Caco-2 (cell line): ENCODE results near the gene EMILIN3. TPM values are rescaled to one million over a fixed set of nuclear protein-coding genes. Genes with fewer than 3 reads are reported as not detected.

Source experiments
- BruUV-seq: library from RNA; stranded (reverse); fragments of 400-500 nt; replicated peaks from 2 replicates; lab custom pipeline; 2021; lab: Mats Ljungman, UMichigan
- CTCF ChIA-PET: fragments of 300-600 bp; sonication (Branson Sonifier 250); formaldehyde crosslinking; loops from one replicate; lab custom pipeline; 2022; ENCODE audit warnings: antibody characterized with exemption; lab: Charles Lee
- POLR2A ChIA-PET: fragments of 300-600 bp; sonication (Branson Sonifier 250); formaldehyde crosslinking; loops from one replicate; lab custom pipeline; 2022; ENCODE audit warnings: antibody characterized with exemption; lab: Charles Lee
- DNase-seq, 2 experiments: peaks; one replicate each; pipeline versions ENCODE4 v3.0.0 to v3.0.0-alpha.2; 2020 to 2022
- H3K27me3 ChIP-seq: replicated peaks from 2 replicates; pipeline ENCODE4 v1.6.0; 2011; ENCODE audit warnings: low read length; ENCODE audit not compliant: control insufficient read depth, insufficient read depth
- H3K36me3 ChIP-seq: 2 replicates; pipeline ENCODE4 v1.5.1; 2011; ENCODE audit warnings: low read length; ENCODE audit not compliant: control insufficient read depth, insufficient read depth
- H3K4me1 ChIP-seq: fragments of 250-450 bp; sonication (Bioruptor Pico); 2 replicates; pipeline ENCODE4 v1.5.1; 2020; ENCODE audit warnings: mild to moderate bottlenecking
- H3K4me3 ChIP-seq: 2 replicates; pipeline ENCODE4 v1.5.1; 2011; ENCODE audit warnings: low read depth, mild to moderate bottlenecking, control low read depth, low read length
- H3K9me3 ChIP-seq: fragments of 250-450 bp; sonication (Bioruptor Pico); 2 replicates; pipeline ENCODE4 v1.5.1; 2020; ENCODE audit warnings: mild to moderate bottlenecking, moderate library complexity
- H3K27ac Mint-ChIP-seq: one replicate; pipeline ENCODE4 v1.8.0; 2022; ENCODE audit warnings: mixed read lengths; ENCODE audit not compliant: unreplicated experiment
- H3K27me3 Mint-ChIP-seq: one replicate; pipeline ENCODE4 v1.8.0; 2022; ENCODE audit warnings: mixed read lengths; ENCODE audit not compliant: insufficient read depth, unreplicated experiment
- H3K36me3 Mint-ChIP-seq: one replicate; pipeline ENCODE4 v1.8.0; 2022; ENCODE audit warnings: mild to moderate bottlenecking, mixed read lengths; ENCODE audit not compliant: insufficient read depth, unreplicated experiment
- H3K4me1 Mint-ChIP-seq: one replicate; pipeline ENCODE4 v1.8.0; 2022; ENCODE audit warnings: low read depth, mixed read lengths; ENCODE audit not compliant: unreplicated experiment
- H3K4me3 Mint-ChIP-seq: one replicate; pipeline ENCODE4 v1.8.0; 2022; ENCODE audit warnings: mild to moderate bottlenecking, moderate library complexity, mixed read lengths; ENCODE audit not compliant: unreplicated experiment
- H3K9me3 Mint-ChIP-seq: one replicate; pipeline ENCODE4 v1.8.0; 2022; ENCODE audit warnings: mixed read lengths; ENCODE audit not compliant: unreplicated experiment
- CTCF ChIP-seq, 2 experiments: fragments of 200-600 bp in 1 of 2; IDR thresholded peaks; 1 replicate in 1 of 2; 2 replicates in 1 of 2; pipeline versions ENCODE4 v1.5.1 to v1.8.0; 2011 to 2022; ENCODE audit warnings: antibody characterized with exemption in 1 of 2, control low read depth in 1 of 2, inconsistent platforms in 1 of 2, low read depth in 1 of 2, low read length in 1 of 2, mild to moderate bottlenecking in 1 of 2, moderate library complexity in 1 of 2; ENCODE audit not compliant: insufficient read depth in 1 of 2, severe bottlenecking in 1 of 2, unreplicated experiment in 1 of 2
- intact Hi-C: fragments of 100-400 bp; cut with micrococcal nuclease; formaldehyde crosslinking; loops from one replicate; pipeline ENCODE4 v1.10.0; 2022; ENCODE audit not compliant: unreplicated experiment
- total RNA-seq: library from RNA; stranded (reverse); gene quantifications from 2 replicates; pipeline ENCODE4 v1.2.3, GENCODE V29; 2022

The EMILIN3 gene
- total RNA-seq, 1 experiment from 2014 or later: 0.50 TPM

GRCh38 chr20:41382791-41383305 is 16.2 kb upstream of the EMILIN3 start:
- POLR2A ChIA-PET: no interaction called here
- no TSS peak for BruUV-seq

DNA sequence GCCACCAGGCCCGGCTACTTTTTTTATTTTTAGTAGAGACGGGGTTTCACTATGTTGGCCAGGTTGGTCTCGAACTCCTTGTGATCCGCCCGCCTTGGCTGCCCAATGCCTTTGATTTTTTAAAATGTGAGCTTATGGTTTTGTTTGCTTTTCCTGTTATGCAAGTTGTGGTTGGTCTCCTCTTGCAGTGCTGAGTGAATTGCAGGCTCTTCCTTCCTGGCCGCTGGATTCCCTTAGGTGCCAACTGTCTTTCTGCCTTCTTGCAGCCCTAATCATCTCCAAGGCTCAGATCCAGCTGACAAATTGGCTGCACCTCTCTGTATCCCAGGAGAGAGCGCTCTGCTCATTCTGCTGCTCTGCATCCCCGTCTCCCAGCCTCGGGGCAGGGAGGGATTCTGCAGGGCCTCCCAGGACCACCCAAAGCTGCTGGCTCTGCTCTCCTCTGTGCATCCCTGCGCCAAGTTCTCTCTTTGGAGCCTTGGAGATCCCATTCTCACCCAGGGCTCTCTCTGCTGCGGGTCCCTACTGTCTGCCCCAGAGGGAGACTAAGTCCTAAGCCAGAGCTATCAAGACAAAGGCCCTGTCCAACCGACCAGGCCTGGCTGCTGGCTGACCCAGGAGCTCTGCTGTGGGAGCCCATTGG is 14.1 kb upstream of the EMILIN3 start:
- Histone ChIP-seq H3K4me3 (no peak overlapping the region), H3K4me1 (no peaks in the 10 kb centered on the region), H3K9me3 (no peaks in the 10 kb centered on the region), H3K36me3 (no peaks in the 10 kb centered on the region), H3K27me3 (no peaks in the 10 kb centered on the region; the same call in 1 of the 2 replicates)
- no peak for DNase-seq
- H3K4me3 Mint-ChIP-seq: no peak overlapping the region
- H3K36me3 Mint-ChIP-seq: no peaks in the 10 kb centered on the region
- BruUV-seq: no TSS peak
- TF ChIP-seq CTCF (IDR thresholded peaks at IDR 0.05; ENCODE audit: insufficient read depth in 1 of 2, low read depth in 1 of 2, low read length in 1 of 2, severe bottlenecking in 1 of 2, unreplicated experiment in 1 of 2): no peak
- no peaks in the 10 kb centered on the region for H3K9me3 Mint-ChIP-seq
- intact Hi-C loops: no loop called here
- POLR2A ChIA-PET: interaction anchor here (0.6 kb wide), 1 partner anchor 40 kb away, joined by 6 read pairs; no protein-coding TSS in a partner anchor
- H3K27me3 Mint-ChIP-seq: peaks cover 27% of the 10 kb centered on the region
- H3K27ac Mint-ChIP-seq: no peak overlapping the region
- CTCF ChIA-PET: interaction anchor here (1.0 kb wide), 1 partner anchor 40 kb away, joined by 5 read pairs; the partner anchor contains the start of gene LPIN3
- H3K4me1 Mint-ChIP-seq: peaks cover 15% of the 10 kb centered on the region

More at GRCh38 chr20:41382791-41383305, 16.2 kb upstream of the EMILIN3 start:
- no peaks in the 10 kb centered on the region; the same call in 1 of the 2 replicates for H3K27me3 ChIP-seq
- peaks cover 10% of the 10 kb centered on the region for H3K4me1 Mint-ChIP-seq
- H3K4me3 ChIP-seq: no peak overlapping the region
- H3K9me3 ChIP-seq: no peaks in the 10 kb centered on the region
- H3K27ac Mint-ChIP-seq: no peak overlapping the region
- CTCF ChIA-PET: interaction anchor here (0.6 to 1.0 kb wide), 3 partner anchors 11 to 42 kb away, joined by 3 to 5 read pairs (median 3); partner anchors contain the start of gene LPIN3
- no peak overlapping the region for H3K4me3 Mint-ChIP-seq
- no peak for TF ChIP-seq CTCF (IDR thresholded peaks at IDR 0.05; ENCODE audit: insufficient read depth in 1 of 2, low read depth in 1 of 2, low read length in 1 of 2, severe bottlenecking in 1 of 2, unreplicated experiment in 1 of 2)
- no peaks in the 10 kb centered on the region for H3K36me3 Mint-ChIP-seq
- no peak for DNase-seq
- intact Hi-C loops: no loop called here
- no peaks in the 10 kb centered on the region for H3K4me1 ChIP-seq
- H3K9me3 Mint-ChIP-seq: no peaks in the 10 kb centered on the region
- peaks cover 25% of the 10 kb centered on the region for H3K27me3 Mint-ChIP-seq
- no peaks in the 10 kb centered on the region for H3K36me3 ChIP-seq

- no peak overlapping the region for H3K27ac Mint-ChIP-seq
- no peak overlapping the region for H3K4me3 Mint-ChIP-seq
- ChIA-PET POLR2A (interaction anchor here (0.6 kb wide), 1 partner anchor 16 kb away, joined by 3 read pairs; no protein-coding TSS in a partner anchor), CTCF (no interaction called here)
- DNase-seq: no peak
- peaks cover 15% of the 10 kb centered on the region for H3K4me1 Mint-ChIP-seq
- H3K27me3 Mint-ChIP-seq: peaks cover 27% of the 10 kb centered on the region
- H3K36me3 Mint-ChIP-seq: no peaks in the 10 kb centered on the region
- Histone ChIP-seq H3K27me3 (no peaks in the 10 kb centered on the region; the same call in 1 of the 2 replicates), H3K9me3 (no peaks in the 10 kb centered on the region), H3K4me3 (no peak overlapping the region), H3K36me3 (no peaks in the 10 kb centered on the region), H3K4me1 (no peaks in the 10 kb centered on the region)
- intact Hi-C loops: no loop called here
- no peak for TF ChIP-seq CTCF (IDR thresholded peaks at IDR 0.05; ENCODE audit: insufficient read depth in 1 of 2, low read depth in 1 of 2, low read length in 1 of 2, severe bottlenecking in 1 of 2, unreplicated experiment in 1 of 2)
- BruUV-seq: no TSS peak
- no peaks in the 10 kb centered on the region for H3K9me3 Mint-ChIP-seq
Observed at GRCh38 chr20:41379551-41379950, 12.9 kb upstream of the EMILIN3 start.
